DMS153 treated with DMSO at 0.1 percent for 48 hours (cell line): ENCODE data around the gene DYNC1H1.

Experiments used
- DNase-seq: peaks from one replicate; lab custom pipeline; 2025; ENCODE audit not compliant: unreplicated experiment; lab: John Stamatoyannopoulos, UW

Gene DYNC1H1

DNA sequence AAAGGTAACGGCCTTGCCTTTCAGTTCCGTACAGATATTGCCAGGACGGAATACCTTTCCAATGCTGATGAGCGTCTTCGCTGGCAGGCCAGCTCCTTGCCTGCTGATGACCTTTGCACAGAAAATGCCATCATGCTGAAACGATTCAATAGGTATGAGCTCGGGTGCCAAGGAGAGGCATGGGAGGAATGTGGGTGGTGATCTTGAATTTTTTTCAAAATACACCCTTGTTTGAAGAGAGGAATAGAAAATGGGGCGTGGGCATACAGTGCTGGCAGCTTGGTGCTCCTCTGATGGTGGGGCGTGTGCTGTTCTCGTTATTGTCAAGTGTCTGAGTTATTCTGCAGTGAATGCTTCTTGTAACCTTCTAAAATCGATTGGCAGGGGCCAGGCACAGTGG lies 69.9 kb downstream of the DYNC1H1 start:
- DNase-seq, result no peak

DNA sequence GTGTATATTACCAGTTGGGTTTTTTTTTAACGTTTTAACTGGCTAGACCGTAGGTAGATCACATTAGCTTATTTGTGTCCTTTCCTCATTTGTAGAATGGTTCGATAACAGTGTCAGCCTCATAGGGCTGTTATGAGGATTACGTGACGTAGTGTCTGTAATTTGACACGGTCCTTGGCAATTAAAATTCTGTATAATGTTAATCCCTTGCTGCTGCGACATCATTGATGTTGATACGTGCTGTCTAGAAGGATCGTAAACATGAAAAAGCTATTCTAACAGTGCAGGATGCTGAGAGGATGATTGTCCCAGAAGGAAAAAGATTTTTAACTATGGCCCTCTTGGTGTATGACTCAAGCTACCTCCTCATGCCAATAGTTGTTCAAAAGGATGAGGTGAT lies 71.5 kb downstream of the DYNC1H1 start:
- no peak for DNase-seq

DNA sequence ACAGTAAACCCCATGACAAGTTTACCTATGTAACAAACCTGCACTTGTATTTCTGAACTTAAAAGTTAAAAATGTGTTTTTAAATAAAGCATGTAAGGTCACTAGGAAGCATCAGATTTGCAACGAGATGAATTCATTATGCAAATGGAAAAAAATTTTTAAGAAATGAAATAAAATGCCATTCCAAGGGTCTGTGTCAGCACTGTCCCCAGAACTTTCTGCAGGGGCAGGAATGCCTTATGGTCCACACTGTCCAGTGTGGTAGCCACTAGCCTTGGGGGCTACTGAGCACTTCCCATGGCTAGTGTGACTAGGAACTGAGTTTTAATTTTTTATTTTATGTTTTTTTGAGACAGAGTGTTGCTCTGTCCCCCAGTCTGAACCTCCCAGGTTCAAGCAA lies 73.3 kb downstream of the DYNC1H1 start:
- DNase-seq, result no peak

DNA sequence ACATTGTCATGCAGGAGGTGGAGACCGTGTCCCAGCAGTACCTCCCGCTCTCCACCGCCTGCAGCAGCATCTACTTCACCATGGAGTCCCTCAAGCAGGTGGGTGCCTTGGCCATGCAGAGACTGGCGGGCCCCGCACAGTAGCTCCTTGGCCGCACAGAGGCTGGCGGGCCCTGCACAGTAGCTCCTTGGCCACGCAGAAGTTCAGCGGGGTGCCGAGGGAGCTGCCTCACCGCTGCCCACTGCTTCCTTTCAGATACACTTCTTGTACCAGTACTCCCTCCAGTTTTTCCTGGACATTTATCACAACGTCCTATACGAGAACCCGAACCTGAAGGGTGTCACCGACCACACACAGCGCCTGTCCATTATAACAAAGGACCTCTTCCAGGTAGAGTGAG lies 74.8 kb downstream of the DYNC1H1 start:
- DNase-seq, result no peak

DNA sequence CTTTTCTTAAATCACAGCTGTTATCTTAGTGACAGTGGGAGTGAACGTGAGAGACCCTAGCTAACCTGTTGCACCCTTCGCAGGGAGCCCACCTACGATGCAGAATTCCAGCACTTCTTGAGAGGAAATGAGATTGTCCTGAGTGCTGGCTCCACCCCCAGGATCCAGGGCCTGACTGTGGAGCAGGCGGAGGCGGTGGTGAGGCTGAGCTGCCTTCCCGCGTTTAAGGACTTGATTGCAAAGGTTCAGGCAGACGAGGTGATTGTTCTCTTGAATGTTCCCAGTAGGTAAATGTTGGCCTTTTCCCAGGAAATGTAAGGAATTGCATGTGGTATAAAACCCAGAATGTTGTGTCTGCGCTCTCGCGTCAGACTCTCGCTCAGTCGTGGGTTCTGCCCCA lies 75.8 kb downstream of the DYNC1H1 start:
- no peak for DNase-seq

DNA sequence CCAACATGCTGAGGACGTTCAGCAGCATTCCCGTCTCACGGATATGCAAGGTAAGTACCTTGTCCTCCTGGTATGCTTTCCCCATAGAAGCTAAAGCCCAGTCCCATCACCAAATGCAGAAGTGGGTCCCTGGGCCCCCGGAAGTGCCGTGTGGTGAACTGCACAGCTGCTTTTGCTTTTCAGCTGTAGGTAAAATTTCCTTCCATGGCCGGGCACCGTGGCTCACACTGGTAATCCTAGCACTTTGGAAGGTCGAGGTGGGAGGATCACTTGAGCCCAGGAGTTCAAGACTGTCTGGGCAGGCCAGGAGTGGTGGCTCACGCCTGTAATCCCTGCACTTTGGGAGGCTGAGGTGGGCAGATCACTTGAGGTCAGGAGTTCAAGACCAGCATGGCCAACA lies 78.3 kb downstream of the DYNC1H1 start:
- DNase-seq, result no peak

DNA sequence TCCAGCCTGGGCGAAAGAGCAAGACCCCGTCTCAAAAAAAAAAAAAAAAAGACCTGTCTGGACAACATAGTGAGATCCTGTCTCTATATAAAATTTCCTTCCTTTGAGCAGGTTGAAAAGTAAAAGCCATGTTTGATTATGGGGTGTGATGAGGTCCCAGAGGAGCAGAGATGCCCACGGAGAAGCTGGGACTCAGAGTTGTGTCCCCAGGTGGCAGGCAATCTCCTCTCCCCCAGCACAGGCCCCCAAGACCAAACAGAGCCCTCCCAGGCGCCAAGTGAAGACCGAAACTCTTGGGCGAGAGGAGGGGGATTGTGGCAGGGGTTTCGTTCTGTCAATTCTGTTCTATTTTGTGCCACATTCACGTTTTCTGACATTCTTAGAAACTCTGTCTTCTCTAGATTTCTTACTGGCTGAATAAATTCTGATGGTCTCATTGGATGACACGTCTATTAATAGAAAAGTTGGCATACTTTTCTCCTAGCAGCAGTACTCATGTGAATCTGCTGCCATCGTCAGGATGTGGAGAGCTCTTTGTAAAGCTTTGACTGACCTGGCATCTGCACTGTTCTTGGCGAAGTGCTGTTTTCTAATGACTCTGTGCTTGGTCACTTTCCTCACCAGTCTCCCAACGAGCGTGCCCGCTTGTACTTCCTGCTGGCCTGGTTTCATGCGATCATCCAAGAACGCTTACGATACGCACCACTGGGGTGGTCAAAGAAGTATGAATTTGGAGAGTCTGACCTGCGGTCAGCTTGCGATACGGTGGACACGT lies 79.1 kb downstream of the DYNC1H1 start:
- DNase-seq, result no peak

DNA sequence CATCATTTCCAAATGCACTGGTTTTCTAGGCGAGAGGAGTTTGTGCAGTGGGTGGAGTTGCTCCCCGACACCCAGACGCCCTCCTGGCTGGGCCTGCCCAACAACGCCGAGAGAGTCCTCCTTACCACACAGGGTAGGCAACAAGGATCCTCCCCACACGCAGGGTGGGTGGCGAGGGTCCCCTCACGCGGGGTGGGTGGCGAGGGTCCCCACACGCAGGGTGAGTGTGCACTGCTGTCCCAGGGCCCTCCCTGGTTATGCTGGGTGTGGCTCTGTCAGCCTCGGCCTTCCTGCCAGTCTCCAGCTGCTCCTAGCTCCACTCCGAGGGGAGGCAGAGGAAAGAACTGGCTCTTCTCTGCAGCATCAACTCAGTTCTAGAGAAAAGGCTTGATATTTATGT lies 80.2 kb downstream of the DYNC1H1 start:
- DNase-seq, result no peak

DNA sequence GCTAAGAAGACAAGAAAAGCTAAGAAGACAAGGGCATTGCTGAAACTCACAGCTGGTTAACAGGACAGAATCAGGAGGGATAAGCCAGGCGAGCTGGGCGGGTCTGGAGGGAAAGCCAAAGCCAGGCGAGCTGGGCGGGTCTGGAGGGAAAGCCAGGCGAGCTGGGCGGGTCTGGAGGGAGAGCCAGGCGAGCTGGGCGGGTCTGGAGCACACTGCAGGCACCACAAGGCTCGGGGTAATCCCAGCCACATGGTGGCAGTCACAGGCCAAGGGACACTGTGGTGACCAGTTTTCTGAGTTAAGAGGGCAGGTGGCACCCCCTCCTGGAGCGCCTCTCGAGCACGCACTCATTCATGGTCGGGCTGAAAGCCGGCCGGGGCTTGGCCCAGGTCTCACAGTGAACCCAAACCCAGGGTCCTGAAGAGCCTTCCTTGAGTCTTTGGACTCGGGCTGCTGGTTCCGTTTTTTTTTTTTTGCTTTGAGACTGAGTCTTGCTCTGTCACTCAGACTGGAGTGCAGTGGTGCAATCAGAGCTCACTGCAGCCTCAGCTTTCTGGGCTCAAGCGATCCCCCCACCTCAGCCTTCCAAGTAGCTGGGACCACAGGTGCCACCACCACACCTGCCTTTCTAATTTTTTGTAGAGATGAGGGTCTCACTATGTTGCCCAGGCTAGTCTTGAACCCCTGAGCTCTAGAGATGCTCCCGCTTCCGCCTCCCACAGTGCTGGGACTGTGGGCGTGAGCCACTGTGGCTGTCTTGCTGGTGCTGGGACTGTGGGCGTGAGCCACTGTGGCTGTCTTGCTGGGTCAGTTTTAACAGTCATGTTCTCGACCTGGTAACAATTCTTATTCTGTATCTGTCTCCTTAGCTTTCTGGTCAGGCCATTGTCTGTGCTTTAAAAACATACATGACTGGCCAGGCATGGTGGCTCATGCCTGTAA lies 82.2 kb downstream of the DYNC1H1 start:
- no peak for DNase-seq

DNA sequence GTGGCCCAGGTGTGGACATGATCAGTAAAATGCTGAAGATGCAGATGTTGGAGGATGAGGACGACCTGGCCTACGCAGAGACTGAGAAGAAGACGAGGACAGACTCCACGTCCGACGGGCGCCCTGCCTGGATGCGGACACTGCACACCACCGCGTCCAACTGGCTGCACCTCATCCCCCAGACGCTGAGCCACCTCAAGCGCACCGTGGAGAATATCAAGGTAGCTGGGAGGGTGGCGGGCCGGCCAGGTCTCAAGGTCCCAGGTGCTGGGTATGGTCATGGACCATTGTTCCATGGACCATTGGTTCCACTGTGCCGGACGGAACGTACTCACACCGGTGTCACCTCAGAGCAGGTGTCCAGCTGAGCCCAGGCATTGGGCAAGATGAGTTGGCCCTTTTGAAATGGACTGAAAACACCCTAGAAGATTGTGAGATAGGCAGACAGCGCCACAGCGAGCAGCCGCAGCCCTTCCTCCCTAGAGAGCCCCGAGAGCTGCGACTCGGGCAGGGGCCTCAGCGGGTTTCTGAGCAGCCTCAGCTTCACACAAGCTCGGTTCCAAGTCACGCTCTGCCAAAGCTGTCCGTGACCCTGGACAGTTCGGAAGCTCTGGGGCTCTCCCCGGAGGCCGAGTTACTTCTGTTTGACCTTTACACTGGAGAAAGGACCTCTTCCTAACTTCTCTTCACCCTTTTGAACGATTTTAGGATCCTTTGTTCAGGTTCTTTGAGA lies 83.6 kb downstream of the DYNC1H1 start:
- no peak for DNase-seq

DNA sequence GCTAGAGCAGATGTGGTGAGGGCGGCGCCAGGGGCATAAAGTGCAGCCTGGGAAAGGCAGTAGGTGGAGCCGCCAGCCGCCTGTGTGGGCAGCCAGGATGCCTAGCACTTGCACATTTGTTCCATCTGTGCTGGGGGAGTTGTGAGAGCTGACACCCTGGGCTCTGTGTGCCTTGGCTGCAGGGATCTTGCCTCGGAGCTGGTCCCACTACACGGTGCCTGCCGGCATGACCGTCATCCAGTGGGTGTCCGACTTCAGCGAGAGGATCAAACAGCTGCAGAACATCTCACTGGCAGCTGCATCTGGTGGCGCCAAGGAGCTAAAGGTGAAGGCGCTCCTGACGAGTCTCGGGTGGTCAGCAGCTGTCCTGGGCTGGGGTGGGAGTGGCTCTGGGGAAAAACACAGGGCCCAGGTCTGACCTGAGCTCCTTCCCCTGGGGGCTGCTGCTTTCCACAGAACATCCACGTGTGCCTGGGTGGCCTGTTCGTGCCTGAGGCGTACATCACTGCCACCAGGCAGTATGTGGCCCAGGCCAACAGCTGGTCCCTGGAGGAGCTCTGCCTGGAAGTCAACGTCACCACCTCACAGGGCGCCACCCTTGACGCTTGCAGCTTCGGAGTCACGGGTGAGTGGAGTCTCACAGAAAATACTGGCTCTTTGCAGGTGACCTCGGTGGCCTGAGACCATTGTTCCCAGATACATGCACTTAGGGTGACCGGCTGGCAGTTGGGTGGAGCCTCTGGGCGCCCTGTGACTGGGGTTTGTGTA lies 85.1 kb downstream of the DYNC1H1 start:
- no peak for DNase-seq

DNA sequence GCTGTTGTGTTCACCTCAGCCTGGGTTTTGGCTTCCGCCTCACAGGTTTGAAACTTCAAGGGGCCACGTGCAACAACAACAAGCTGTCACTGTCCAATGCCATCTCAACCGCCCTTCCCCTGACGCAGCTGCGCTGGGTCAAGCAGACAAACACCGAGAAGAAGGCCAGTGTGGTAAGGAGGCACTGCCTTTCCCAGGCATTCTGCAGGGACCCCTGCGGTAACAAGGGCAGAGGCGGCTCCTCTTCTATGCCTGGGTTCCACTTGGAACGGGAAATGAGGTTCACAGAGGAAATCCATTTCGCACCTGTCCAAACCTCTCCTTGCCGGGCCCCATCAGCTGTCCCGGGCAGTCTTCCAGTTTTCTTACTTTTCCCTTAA lies 85.6 kb downstream of the DYNC1H1 start:
- no peak for DNase-seq

DNA sequence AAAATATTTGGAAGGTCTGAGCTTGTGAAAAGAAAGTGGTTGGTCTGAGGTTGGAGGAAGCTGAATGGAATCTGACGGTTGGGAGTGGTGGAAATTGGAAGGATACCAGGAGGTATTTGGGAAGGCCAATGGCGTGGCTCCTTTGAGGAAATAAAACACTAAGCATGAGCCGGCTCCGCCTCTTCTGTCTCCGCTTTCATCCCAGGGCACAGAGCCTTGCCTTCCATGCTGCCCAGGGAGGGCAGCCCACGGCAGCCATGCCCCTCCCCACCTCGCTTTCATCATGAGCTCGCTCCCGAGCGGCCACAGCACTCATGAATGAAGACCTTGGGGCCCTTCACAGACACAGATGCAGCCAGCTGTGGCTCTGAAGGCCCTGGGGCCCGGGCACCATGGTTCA lies 86.3 kb downstream of the DYNC1H1 start:
- DNase-seq, result no peak

DNA sequence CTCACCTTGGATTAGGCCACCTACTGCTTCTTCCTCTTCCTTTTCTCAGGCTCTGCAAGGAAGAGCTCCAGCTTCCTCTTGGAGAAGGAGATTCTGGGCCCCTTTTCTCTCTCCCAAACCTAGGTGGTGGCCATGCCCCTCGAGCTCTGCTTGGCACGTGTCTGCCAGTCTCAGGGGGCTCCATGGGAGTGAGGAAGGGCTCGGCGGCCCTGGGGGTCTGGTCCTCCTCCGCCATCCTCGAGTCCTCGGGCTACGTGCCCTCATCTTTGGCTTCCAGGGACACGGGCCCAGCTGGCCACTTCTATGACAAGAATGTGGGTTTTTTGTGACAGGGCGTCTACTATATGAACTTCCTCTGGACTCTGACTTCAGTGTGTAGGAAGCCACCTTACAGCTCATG lies 88.1 kb downstream of the DYNC1H1 start:
- no peak for DNase-seq

DNA sequence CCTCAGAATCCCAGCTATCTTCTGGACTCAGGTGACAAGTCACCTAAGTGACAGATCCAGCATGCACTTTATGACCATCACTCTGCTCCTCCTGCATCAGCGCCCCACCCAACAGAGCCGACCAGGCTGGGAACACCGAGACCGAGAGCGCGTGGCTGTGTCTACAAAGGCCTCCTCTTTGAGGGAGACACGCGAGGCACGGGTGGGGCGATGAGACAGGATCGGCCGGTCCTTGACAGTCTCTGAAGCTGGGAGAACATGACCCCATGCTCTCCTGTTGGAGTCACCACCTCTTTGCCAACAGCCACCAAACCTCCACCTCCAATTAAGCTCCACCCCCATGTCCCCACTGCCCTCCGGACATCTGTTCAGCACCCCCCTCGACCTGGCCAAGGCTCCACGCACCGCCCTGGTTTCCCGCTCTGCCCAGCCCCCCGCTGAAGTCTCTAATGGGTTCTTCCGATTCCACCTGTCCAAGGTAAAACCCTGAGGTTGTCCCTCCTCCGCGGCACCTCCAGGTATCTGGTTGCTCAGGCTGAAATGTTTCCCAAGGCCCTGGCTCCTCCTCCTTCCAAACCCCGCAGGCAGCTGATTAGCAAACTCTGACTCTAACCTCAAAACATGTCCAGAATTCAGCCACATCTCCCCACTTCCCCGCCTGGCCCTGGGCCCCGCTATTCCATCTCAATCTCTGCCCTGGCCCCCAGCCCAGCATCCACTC lies 91.0 kb downstream of the DYNC1H1 start:
- DNase-seq, result no peak

DNA sequence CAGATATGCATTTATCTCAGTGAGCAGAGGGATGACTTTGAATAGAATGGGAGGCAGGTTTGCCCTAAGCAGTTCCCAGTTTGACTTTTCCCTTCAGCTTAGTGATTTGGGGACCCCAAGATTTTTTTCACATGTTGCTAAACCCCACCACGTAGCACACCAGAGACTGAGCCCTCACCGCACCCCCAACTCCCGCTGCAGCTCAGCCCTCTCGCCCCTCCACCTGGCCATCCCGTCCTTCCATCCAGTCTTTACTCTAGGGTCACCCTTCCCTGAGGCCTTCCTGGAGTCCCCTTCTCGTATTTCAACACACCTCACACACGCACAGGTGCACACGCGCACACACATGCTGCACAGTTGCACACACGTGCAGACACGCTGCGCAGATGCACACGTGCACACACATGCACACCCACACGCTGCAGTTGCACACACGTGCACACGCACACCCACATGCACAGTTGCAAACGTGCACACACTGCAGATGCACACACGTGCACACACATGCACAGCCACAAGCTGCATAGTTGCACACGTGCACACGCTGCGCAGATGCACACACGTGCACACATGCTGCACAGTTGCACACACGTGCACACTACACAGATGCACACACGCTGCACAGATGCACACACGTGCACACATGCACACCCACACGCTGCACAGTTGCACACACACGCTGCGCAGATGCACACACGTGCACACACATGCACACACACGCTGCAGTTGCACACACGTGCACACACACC lies 92.5 kb downstream of the DYNC1H1 start:
- DNase-seq, result no peak

DNA sequence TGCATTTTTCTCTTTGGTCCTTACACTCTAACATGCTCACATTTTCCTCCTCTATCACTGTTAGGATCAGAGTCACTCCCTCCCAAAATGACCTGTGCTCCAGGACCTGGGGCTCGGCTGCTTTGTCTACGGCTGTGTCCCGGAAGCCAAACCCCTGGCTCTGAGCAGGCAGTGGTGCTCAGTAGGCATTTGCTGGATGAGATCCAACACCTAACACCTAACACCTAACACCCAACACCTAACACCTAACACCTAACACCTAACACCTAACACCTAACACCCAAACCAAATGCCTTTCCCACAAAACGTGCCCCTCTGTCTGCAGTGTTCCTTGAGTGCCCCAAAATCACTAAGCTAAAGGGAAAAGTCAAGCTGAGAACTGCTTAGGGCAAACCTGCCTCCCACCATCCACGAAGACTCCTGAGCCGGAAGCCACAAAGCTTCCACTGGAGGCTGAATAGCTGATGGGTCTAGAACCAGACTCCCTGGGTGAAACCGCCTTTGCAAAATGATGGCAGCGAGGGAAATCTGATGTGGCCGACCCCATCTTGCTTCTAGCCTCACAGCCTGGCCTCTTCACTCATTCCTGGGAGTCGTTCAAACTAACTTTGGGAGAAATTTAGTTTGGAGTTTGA lies 93.2 kb downstream of the DYNC1H1 start:
- DNase-seq, result no peak

DNA sequence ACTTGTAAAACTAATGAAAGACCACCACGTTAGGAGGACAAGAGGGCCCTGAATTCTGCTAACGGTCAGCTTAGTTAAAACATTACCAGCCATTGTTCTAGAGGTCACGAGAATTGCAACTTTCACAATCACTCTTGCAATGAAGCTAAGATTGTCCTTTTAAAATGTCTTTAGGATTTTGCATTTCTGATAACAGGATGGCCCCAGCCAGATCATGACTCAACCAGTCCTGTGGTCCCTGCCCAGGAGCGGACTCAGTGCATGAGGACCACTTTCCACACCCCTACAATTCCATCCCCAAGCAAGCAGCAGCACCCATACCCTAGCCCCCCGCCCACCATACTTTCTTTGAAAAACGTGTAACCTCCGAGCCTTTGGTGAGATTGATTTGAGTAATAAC lies 93.8 kb downstream of the DYNC1H1 start:
- DNase-seq, result no peak

DNA sequence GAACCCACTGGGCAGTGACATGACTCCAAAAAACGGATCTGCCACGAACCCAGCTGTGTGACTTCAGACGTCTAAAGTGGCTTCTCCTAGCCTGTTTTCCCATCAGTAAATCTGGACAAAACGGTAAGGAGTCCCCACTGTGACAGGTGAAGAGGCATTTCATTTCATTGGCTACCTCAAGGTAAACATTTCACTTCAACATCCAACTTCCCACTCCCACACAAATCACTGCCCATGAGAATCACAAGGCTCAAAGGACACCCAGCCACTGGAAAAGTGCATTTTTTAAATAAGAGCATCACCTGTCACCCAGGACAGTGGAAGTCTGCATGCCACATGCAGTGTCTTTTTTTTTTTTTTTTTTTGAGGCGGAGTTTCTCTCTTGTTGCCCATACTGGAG lies 94.6 kb downstream of the DYNC1H1 start:
- no peak for DNase-seq
